ENCODE results near the gene HECW1.

DNA sequence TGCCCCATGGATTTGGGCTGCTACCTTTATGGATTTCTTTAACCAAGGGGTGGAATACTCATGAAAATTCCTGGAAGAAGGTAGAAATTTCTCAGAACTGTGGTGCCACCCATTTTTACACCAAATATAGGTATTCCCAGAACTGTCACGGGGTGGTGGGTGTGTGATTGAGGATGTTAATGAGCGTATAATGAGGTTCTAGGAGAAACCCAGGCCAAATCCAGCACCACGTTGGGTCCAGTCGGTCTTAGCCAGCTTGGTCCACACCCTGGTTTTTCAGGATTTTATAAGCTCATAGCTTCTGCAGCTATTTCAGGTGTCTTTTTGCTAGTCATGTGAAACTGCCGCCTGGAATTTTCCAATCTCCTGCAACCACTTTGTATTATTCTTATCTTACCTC, 83.3 kb downstream of the HECW1 start:
- TF ChIP-seq, protein P1, sequence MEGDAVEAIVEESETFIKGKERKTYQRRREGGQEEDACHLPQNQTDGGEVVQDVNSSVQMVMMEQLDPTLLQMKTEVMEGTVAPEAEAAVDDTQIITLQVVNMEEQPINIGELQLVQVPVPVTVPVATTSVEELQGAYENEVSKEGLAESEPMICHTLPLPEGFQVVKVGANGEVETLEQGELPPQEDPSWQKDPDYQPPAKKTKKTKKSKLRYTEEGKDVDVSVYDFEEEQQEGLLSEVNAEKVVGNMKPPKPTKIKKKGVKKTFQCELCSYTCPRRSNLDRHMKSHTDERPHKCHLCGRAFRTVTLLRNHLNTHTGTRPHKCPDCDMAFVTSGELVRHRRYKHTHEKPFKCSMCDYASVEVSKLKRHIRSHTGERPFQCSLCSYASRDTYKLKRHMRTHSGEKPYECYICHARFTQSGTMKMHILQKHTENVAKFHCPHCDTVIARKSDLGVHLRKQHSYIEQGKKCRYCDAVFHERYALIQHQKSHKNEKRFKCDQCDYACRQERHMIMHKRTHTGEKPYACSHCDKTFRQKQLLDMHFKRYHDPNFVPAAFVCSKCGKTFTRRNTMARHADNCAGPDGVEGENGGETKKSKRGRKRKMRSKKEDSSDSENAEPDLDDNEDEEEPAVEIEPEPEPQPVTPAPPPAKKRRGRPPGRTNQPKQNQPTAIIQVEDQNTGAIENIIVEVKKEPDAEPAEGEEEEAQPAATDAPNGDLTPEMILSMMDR (conservative IDR thresholded peaks at IDR 0.05) = no peak
- no peak for TF ChIP-seq EZH2 (IDR thresholded peaks at IDR 0.05; ENCODE audit: low read depth)

Data from PC-9 (cell line).